Measurements from ENCODE around the gene ZDHHC20.

DNA sequence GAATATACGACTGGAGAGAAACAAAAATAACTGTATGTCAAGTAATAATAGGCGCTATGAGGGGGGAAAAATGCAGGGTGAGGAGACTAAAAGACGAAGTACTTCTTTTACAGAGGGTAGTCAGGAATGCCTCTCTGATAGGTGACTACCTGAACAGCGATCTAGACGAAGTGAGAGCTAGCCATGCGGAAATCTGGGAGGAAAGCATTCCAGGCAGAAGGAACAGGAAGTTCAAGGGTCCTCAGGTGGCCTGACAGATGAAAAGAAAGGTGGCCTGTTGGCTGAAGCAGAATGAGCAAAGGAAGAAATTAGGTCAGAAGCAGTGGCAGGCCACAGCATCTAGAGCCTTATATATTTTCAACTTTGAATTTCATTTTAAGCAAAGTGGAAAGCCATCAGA lies 13.3 kb downstream of the ZDHHC20 start:
- TF ChIP-seq, protein P1, sequence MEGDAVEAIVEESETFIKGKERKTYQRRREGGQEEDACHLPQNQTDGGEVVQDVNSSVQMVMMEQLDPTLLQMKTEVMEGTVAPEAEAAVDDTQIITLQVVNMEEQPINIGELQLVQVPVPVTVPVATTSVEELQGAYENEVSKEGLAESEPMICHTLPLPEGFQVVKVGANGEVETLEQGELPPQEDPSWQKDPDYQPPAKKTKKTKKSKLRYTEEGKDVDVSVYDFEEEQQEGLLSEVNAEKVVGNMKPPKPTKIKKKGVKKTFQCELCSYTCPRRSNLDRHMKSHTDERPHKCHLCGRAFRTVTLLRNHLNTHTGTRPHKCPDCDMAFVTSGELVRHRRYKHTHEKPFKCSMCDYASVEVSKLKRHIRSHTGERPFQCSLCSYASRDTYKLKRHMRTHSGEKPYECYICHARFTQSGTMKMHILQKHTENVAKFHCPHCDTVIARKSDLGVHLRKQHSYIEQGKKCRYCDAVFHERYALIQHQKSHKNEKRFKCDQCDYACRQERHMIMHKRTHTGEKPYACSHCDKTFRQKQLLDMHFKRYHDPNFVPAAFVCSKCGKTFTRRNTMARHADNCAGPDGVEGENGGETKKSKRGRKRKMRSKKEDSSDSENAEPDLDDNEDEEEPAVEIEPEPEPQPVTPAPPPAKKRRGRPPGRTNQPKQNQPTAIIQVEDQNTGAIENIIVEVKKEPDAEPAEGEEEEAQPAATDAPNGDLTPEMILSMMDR (conservative IDR thresholded peaks at IDR 0.05; ENCODE audit: low read length): no peak
- no peak for TF ChIP-seq EZH2phosphoT487 (IDR thresholded peaks at IDR 0.05; ENCODE audit: borderline replicate concordance, low read depth, low read length)
